ENCODE data around the gene PRDM11. TPM values are rescaled to one million over a fixed set of nuclear protein-coding genes. Genes with fewer than 3 reads are reported as not detected.

The PRDM11 gene
- total and polyA plus RNA-seq, 2 of the 8 experiments (the other 6 are each of a cell fraction or from before 2014, with no cell fraction given), result 3.6 to 11.7 TPM

DNA sequence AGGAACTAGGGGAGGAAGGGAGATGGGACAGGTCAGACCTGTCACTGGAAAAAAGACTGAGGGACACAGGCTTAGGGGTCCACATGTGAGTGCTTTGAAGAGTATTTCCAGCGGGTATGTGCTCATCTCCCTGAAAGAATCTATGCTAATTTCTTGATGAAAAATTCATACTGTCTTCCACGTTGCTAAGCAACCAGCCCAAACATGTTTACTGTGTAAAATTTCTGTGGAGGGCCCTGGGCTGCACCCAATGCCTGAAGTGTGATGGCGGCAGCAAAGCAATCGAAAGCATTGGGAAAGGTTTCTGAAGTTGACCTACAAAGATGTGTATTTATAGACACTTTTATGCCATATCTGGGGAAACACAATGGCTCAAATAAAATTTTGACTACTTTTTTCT, 132.3 kb downstream of the PRDM11 start:
- no peak overlapping the region for H3K4me2 ChIP-seq (ENCODE audit: insufficient read depth in 1 of 2, low read depth in 2 of 2, low read length in 2 of 2)
- ChIA-PET CTCF (ENCODE audit: partially characterized antibody) (interaction anchor here (1.0 to 16.2 kb wide), 4 partner anchors 10 to 135 kb away, joined by 3 to 211 read pairs (median 4); no protein-coding TSS in a partner anchor), POLR2A (ENCODE audit: partially characterized antibody) (no interaction called here)
- H3K4ac ChIP-seq (replicated peaks; ENCODE audit: insufficient read length, low read depth, low read length), result no peak overlapping the region
- H2AK5ac ChIP-seq (ENCODE audit: low read depth, low read length), result no peak overlapping the region
- no peak overlapping the region for H2BK12ac ChIP-seq (ENCODE audit: low read depth, low read length)
- H2BK120ac ChIP-seq (replicated peaks; ENCODE audit: low read depth, low read length), result no peak overlapping the region
- no peaks in the 10 kb centered on the region for H3K79me1 ChIP-seq (ENCODE audit: low read depth, low read length)
- no peak overlapping the region for H3K56ac ChIP-seq (replicated peaks; ENCODE audit: insufficient read length, low read depth, low read length)
- H3K14ac ChIP-seq (ENCODE audit: insufficient read length), result no peak overlapping the region
- H3K9ac ChIP-seq (replicated peaks in 1 of 4; ENCODE audit: extremely low read depth in 1 of 4, low read depth in 3 of 4, low read length in 3 of 4), result no peak overlapping the region
- no peaks in the 10 kb centered on the region for H3K27me3 ChIP-seq (replicated peaks in 1 of 4; ENCODE audit: control insufficient read depth in 3 of 4, extremely low read depth in 1 of 4, insufficient read depth in 3 of 4, low read length in 3 of 4)
- H2AFZ ChIP-seq (ENCODE audit: low read length), result no peak overlapping the region
- no peaks in the 10 kb centered on the region for H3K4me1 ChIP-seq (replicated peaks in 1 of 4; ENCODE audit: control insufficient read depth in 3 of 4, insufficient read depth in 4 of 4, low read length in 3 of 4)
- 86% methylated on average over 4 of the region's 4 CpGs; no CpG with 5 or more reads in 1 of the 2 experiments for WGBS, 2 experiments (ENCODE audit: extremely low coverage in 1 of 2, insufficient coverage in 1 of 2, insufficient read length in 1 of 2, insufficient replicate concordance in 2 of 2, low coverage in 1 of 2, low lambda C conversion rate in 2 of 2, missing lambda C conversion rate in 1 of 2)
- H4K91ac ChIP-seq (replicated peaks; ENCODE audit: insufficient read length, low read length), result no peak overlapping the region
- H3K36me3 ChIP-seq (ENCODE audit: control insufficient read depth in 2 of 4, insufficient read depth in 4 of 4, low read length in 3 of 4), result no peaks in the 10 kb centered on the region
- no peak overlapping the region for H3K18ac ChIP-seq (ENCODE audit: extremely low read depth, low read length)
- no peak overlapping the region for H2BK15ac ChIP-seq (ENCODE audit: low read length)
- peaks cover 8 to 10% of the 10 kb centered on the region in 2 experiments; a peak in 3 of 4 replicates for H3K9me3 ChIP-seq (ENCODE audit: insufficient read depth in 2 of 2, low read depth in 1 of 2, low read length in 1 of 2)
- FAIRE-seq, result no peak
- DNase-seq (ENCODE audit: low read depth in 1 of 2, low spot score in 2 of 2), result no peak
- H4K20me1 ChIP-seq (replicated peaks in 1 of 2; ENCODE audit: control insufficient read depth in 1 of 2, insufficient read depth in 2 of 2, low read length in 2 of 2), result no peaks in the 10 kb centered on the region
- H3K23me2 ChIP-seq (ENCODE audit: low read depth, low read length), result no peaks in the 10 kb centered on the region
- H3K79me2 ChIP-seq (ENCODE audit: control insufficient read depth in 1 of 2, insufficient read depth in 2 of 2, low read length in 2 of 2), result no peaks in the 10 kb centered on the region
- H2BK5ac ChIP-seq (ENCODE audit: low read depth, low read length), result no peak overlapping the region
- no peak overlapping the region for H4K5ac ChIP-seq (ENCODE audit: insufficient read length, low read depth, low read length)
- no peak overlapping the region for H2BK20ac ChIP-seq (ENCODE audit: low read length)
- H3K4me3 ChIP-seq (ENCODE audit: extremely low read depth in 1 of 4, insufficient read depth in 2 of 4, low read depth in 3 of 4, low read length in 4 of 4), result no peak overlapping the region
- no peak overlapping the region for H3K23ac ChIP-seq (ENCODE audit: insufficient read length)
- no peak overlapping the region for H3K27ac ChIP-seq (ENCODE audit: low read depth, low read length)
- no peak overlapping the region for H4K8ac ChIP-seq (ENCODE audit: extremely low read depth, insufficient read depth, low read length)
- TF ChIP-seq KDM5A (IDR thresholded peaks at IDR 0.05; ENCODE audit: low read length) (no peak), CREB1 (IDR thresholded peaks at IDR 0.05) (no peak), YY1 (IDR thresholded peaks at IDR 0.05; ENCODE audit: low read depth, low read length) (no peak), JUND (IDR thresholded peaks at IDR 0.05; ENCODE audit: low read length) (no peak), TCF12 (IDR thresholded peaks at IDR 0.05; ENCODE audit: low read depth, low read length) (no peak), SP1 (IDR thresholded peaks at IDR 0.05; ENCODE audit: low read depth, low read length) (no peak), SIRT6 (IDR thresholded peaks at IDR 0.05; ENCODE audit: low read length) (no peak), HDAC2 (IDR thresholded peaks at IDR 0.05; ENCODE audit: borderline replicate concordance in 1 of 2, low read depth in 2 of 2, low read length in 2 of 2) (no peak), GTF2F1 (IDR thresholded peaks at IDR 0.05; ENCODE audit: borderline replicate concordance, low read depth, low read length) (no peak)
- TF ChIP-seq, protein P1, sequence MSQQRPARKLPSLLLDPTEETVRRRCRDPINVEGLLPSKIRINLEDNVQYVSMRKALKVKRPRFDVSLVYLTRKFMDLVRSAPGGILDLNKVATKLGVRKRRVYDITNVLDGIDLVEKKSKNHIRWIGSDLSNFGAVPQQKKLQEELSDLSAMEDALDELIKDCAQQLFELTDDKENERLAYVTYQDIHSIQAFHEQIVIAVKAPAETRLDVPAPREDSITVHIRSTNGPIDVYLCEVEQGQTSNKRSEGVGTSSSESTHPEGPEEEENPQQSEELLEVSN (IDR thresholded peaks at IDR 0.05), result no peak

All from H1 (cell line).